Measurements from ENCODE around the gene TLDC2.

The TLDC2 gene

GRCh38 chr20:36849333-36850065 lies 26.4 kb upstream of the TLDC2 start:
- DNase-seq (ENCODE audit: low read depth, low spot score), result no peak

GRCh38 chr20:36850759-36851158 lies 25.2 kb upstream of the TLDC2 start:
- no peak for DNase-seq (ENCODE audit: low read depth, low spot score)

GRCh38 chr20:36851490-36851889 lies 24.4 kb upstream of the TLDC2 start:
- no peak for DNase-seq (ENCODE audit: low read depth, low spot score)

- no peak for DNase-seq (ENCODE audit: low read depth, low spot score)
Observed at GRCh38 chr20:36852187-36852586, 23.8 kb upstream of the TLDC2 start.

- DNase-seq (ENCODE audit: low read depth, low spot score), result no peak
Observed at GRCh38 chr20:36854348-36855240, 21.3 kb upstream of the TLDC2 start.

- no peak for DNase-seq (ENCODE audit: low read depth, low spot score)
Observed at GRCh38 chr20:36855241-36855657, 20.7 kb upstream of the TLDC2 start.

GRCh38 chr20:36856195-36856594 lies 19.7 kb upstream of the TLDC2 start:
- no peak for DNase-seq (ENCODE audit: low read depth, low spot score)

GRCh38 chr20:36856691-36857635 lies 19.0 kb upstream of the TLDC2 start:
- DNase-seq (ENCODE audit: low read depth, low spot score), result no peak

- DNase-seq (ENCODE audit: low read depth, low spot score), result no peak
Observed at GRCh38 chr20:36859282-36859555, 16.7 kb upstream of the TLDC2 start.

GRCh38 chr20:36859700-36860330 lies 16.1 kb upstream of the TLDC2 start:
- no peak for DNase-seq (ENCODE audit: low read depth, low spot score)

GRCh38 chr20:36860339-36860738 lies 15.6 kb upstream of the TLDC2 start:
- no peak for DNase-seq (ENCODE audit: low read depth, low spot score)

- no peak for DNase-seq (ENCODE audit: low read depth, low spot score)
Observed at GRCh38 chr20:36860811-36861624, 14.9 kb upstream of the TLDC2 start.

- DNase-seq (ENCODE audit: low read depth, low spot score), result no peak
Observed at GRCh38 chr20:36861625-36861874, 14.4 kb upstream of the TLDC2 start.

- DNase-seq (ENCODE audit: low read depth, low spot score), result no peak
Observed at GRCh38 chr20:36861875-36862801, 13.8 kb upstream of the TLDC2 start.

GRCh38 chr20:36862857-36863668 lies 12.9 kb upstream of the TLDC2 start:
- no peak for DNase-seq (ENCODE audit: low read depth, low spot score)

- DNase-seq (ENCODE audit: low read depth, low spot score), result no peak
Observed at GRCh38 chr20:36865076-36865860, 10.7 kb upstream of the TLDC2 start.

- no peak for DNase-seq (ENCODE audit: low read depth, low spot score)
Observed at GRCh38 chr20:36865861-36866149, 10.1 kb upstream of the TLDC2 start.

- DNase-seq (ENCODE audit: low read depth, low spot score), result no peak
Observed at GRCh38 chr20:36866164-36866563, 9.8 kb upstream of the TLDC2 start.
